HepG2 (cell line): ENCODE results near the gene KCNIP4. TPM values are rescaled to one million over a fixed set of nuclear protein-coding genes. Genes with fewer than 3 reads are reported as not detected.

Experiments used
- ATAC-seq: fragments of 200-7000 bp; cut with Tn5 transposase; 3 replicates; pipeline ENCODE4 v1.9.1; 2020; ENCODE audit warnings: mild to moderate bottlenecking, moderate library complexity
- BruUV-seq: library from RNA; stranded (reverse); fragments of 400-500 nt; replicated peaks from 2 replicates; lab custom pipeline; 2021; lab: Mats Ljungman, UMichigan
- CTCF ChIA-PET: fragments of 300-600 bp; formaldehyde crosslinking; extraction: SDS; loops from one replicate; lab custom pipeline; 2021; ENCODE audit warnings: low total read pairs, inconsistent platforms, low intra/inter-chr PET ratio; lab: Yijun Ruan, JAX
- POLR2A ChIA-PET: fragments of 350-600 bp; sonication (Branson Sonifier 250); formaldehyde crosslinking; loops from one replicate; lab custom pipeline; 2020; ENCODE audit warnings: antibody characterized with exemption, inconsistent platforms; lab: Yijun Ruan, JAX
- DNase-seq: peaks from one replicate; pipeline ENCODE4 v3.0.0-alpha.2; 2015; ENCODE audit warnings: low spot score
- FAIRE-seq: peaks from 3 replicates; lab custom pipeline; 2011; peaks lifted over from hg19 to GRCh38; lab: Jason Lieb, UNC
- H2AFZ ChIP-seq: one replicate; pipeline ENCODE4 v1.6.1; 2011; ENCODE audit warnings: low read length, inconsistent platforms
- H3K27ac ChIP-seq: fragments of 300-600 bp; 3 replicates; pipeline ENCODE4 v1.8.0; 2011; ENCODE audit warnings: mixed run types, mild to moderate bottlenecking, mixed read lengths, low read length, inconsistent platforms; ENCODE audit not compliant: insufficient read depth; ENCODE audit errors: extremely low read length
- H3K27me3 ChIP-seq, 2 experiments: fragments of 200-600 bp in 1 of 2; 2 replicates in 1 of 2; 3 replicates in 1 of 2; pipeline versions ENCODE4 v1.6.0 to v1.8.0; 2011; ENCODE audit warnings: low read length in 2 of 2, mild to moderate bottlenecking in 2 of 2, moderate library complexity in 2 of 2, inconsistent platforms in 1 of 2; ENCODE audit not compliant: insufficient read depth in 2 of 2, control insufficient read depth in 1 of 2
- H3K36me3 ChIP-seq, 2 experiments: fragments of 200-600 bp in 1 of 2; replicated peaks in 1 of 2; 2 replicates in 1 of 2; 3 replicates in 1 of 2; pipeline versions ENCODE4 v1.5.1 to v1.8.0; 2011; ENCODE audit warnings: low read length in 2 of 2, inconsistent platforms in 1 of 2; ENCODE audit not compliant: insufficient read depth in 2 of 2, control insufficient read depth in 1 of 2
- H3K4me1 ChIP-seq: 2 replicates; pipeline ENCODE4 v1.5.1; 2012; ENCODE audit warnings: low read length, inconsistent platforms; ENCODE audit not compliant: insufficient read depth
- H3K4me2 ChIP-seq: 2 replicates; pipeline ENCODE4 v1.6.0; 2011; ENCODE audit warnings: low read depth, low read length, inconsistent platforms
- H3K4me3 ChIP-seq, 3 experiments: fragments of 200-600 bp in 1 of 3; sonication (generic), shearing (Covaris generic) in 1 of 3; replicated peaks in 1 of 3; 2 replicates each; pipeline ENCODE4 v1.5.1; 2011 to 2016; ENCODE audit warnings: low read length in 3 of 3, inconsistent platforms in 2 of 3, low read depth in 2 of 3, mild to moderate bottlenecking in 2 of 3, control low read depth in 1 of 3, mixed read lengths in 1 of 3; ENCODE audit not compliant: insufficient read depth in 1 of 3
- H3K79me2 ChIP-seq: one replicate; pipeline ENCODE4 v1.6.1; 2011; ENCODE audit warnings: low read length, inconsistent platforms; ENCODE audit not compliant: insufficient read depth
- H3K9ac ChIP-seq: 2 replicates; pipeline ENCODE4 v1.6.0; 2011; ENCODE audit warnings: mild to moderate bottlenecking, low read depth, low read length, inconsistent platforms; ENCODE audit not compliant: insufficient read depth
- H3K9me3 ChIP-seq: 2 replicates; pipeline ENCODE4 v1.5.1; 2012; ENCODE audit warnings: mild to moderate bottlenecking, low read length
- H4K20me1 ChIP-seq: 2 replicates; pipeline ENCODE4 v1.6.0; 2011; ENCODE audit warnings: inconsistent platforms, mild to moderate bottlenecking, low read length, moderate library complexity; ENCODE audit not compliant: insufficient read depth
- CBFB ChIP-seq: sonication (generic); formaldehyde crosslinking; IDR thresholded peaks from 2 replicates; pipeline ENCODE4 v1.4.0; 2020; ENCODE audit warnings: missing genetic modification reagents
- CEBPB ChIP-seq: IDR thresholded peaks from 2 replicates; pipeline ENCODE4 v1.6.1; 2011; ENCODE audit warnings: low read depth, low read length, improper control_type of control experiment, borderline replicate concordance
- GPN1 ChIP-seq: sonication (generic); formaldehyde crosslinking; IDR thresholded peaks from 2 replicates; pipeline ENCODE4 v1.5.1; 2020; ENCODE audit warnings: missing genetic modification reagents, borderline replicate concordance
- MBD4 ChIP-seq: IDR thresholded peaks from 2 replicates; pipeline ENCODE4 v1.6.1; 2012; ENCODE audit warnings: low read length, inconsistent platforms, borderline replicate concordance
- NFYB ChIP-seq: sonication (generic); formaldehyde crosslinking; IDR thresholded peaks from 2 replicates; pipeline ENCODE4 v1.4.0; 2020; ENCODE audit warnings: missing genetic modification reagents
- PCBP1 ChIP-seq: fragments of 200-400 bp; formaldehyde crosslinking; IDR thresholded peaks from 2 replicates; pipeline ENCODE4 v1.6.1; 2017; ENCODE audit warnings: mild to moderate bottlenecking, low read depth, low read length, borderline replicate concordance
- SP4 ChIP-seq: sonication (generic); formaldehyde crosslinking; IDR thresholded peaks from 2 replicates; pipeline ENCODE4 v1.8.1; 2023; ENCODE audit warnings: mild to moderate bottlenecking, missing genetic modification reagents
- SRY ChIP-seq: sonication (generic); formaldehyde crosslinking; IDR thresholded peaks from 2 replicates; pipeline ENCODE4 v1.8.0; 2022; ENCODE audit warnings: mild to moderate bottlenecking, missing genetic modification reagents
- ZNF343 ChIP-seq: sonication (generic); formaldehyde crosslinking; IDR thresholded peaks from 2 replicates; pipeline ENCODE4 v1.4.0; 2020; ENCODE audit warnings: mild to moderate bottlenecking, missing genetic modification reagents
- ZNF589 ChIP-seq: sonication (generic); formaldehyde crosslinking; conservative IDR thresholded peaks from 2 replicates; pipeline ENCODE4 v1.8.0; 2022; ENCODE audit warnings: mild to moderate bottlenecking, moderate library complexity, missing genetic modification reagents
- ZNF619 ChIP-seq: sonication (generic); formaldehyde crosslinking; IDR thresholded peaks from 2 replicates; pipeline ENCODE4 v1.4.0; 2020; ENCODE audit warnings: mild to moderate bottlenecking, missing genetic modification reagents
- ZSCAN31 ChIP-seq: sonication (generic); formaldehyde crosslinking; IDR thresholded peaks from 2 replicates; pipeline ENCODE4 v1.5.0; 2020; ENCODE audit warnings: low read depth, mild to moderate bottlenecking, missing genetic modification reagents
- WGBS: methylation state at CpG from one replicate; pipeline ENCODE4 v1.1.6; 2017; ENCODE audit warnings: low lambda C conversion rate; 5-methylcytosine and 5-hydroxymethylcytosine counted together
- in situ Hi-C: cut with HindIII; loops from 2 replicates; pipeline ENCODE4 v1.10.0; 2017; ENCODE audit warnings: low pct_unique_long_range_greater_than_20kb; ENCODE audit not compliant: extremely low pct_ligation_motif_present
- intact Hi-C: fragments of 100-400 bp; cut with micrococcal nuclease; formaldehyde crosslinking; loops from one replicate; pipeline ENCODE4 v1.10.0; 2022; ENCODE audit not compliant: unreplicated experiment
- polyA plus RNA-seq, 8 experiments: library from polyadenylated mRNA; depleted of rRNA in 3 of 8; stranded (reverse) in 7 of 8; unstranded in 1 of 8; fragments of >200 nt; fragmentation: Illumina TruSeq in 4 of 8; extraction: Trizol in 4 of 8; gene quantifications; 2 replicates each; pipeline versions ENCODE4 v1.2.1 to v1.2.3, GENCODE V29; 2011 to 2016; ENCODE audit warnings: low read depth in 4 of 8, missing spikeins in 1 of 8, mixed read lengths in 1 of 8; ENCODE audit not compliant: insufficient read depth in 1 of 8
- total RNA-seq, 5 experiments: library from RNA; depleted of rRNA; stranded (reverse); fragments of >200 nt; fragmentation: Illumina TruSeq; extraction: Trizol; gene quantifications; 2 replicates each; pipeline ENCODE4 v1.2.3, GENCODE V29; 2016; ENCODE audit warnings: low read depth in 1 of 5
- TF ChIP-seq, protein P1 (sequence below): sonication (generic); formaldehyde crosslinking; IDR thresholded peaks from 2 replicates; pipeline ENCODE4 v1.5.1; 2020; ENCODE audit warnings: missing genetic modification reagents, mild to moderate bottlenecking, borderline replicate concordance
- TF ChIP-seq, protein P2 (sequence below): sonication (generic); IDR thresholded peaks from 2 replicates; pipeline ENCODE4 v1.6.1; 2016; ENCODE audit warnings: low read depth, borderline replicate concordance

KCNIP4 gene
- total and polyA plus RNA-seq, 2 of the 13 experiments (the other 11 are each of a cell fraction or from before 2014, with no cell fraction given), result 0.09 TPM; not detected in 1

DNA sequence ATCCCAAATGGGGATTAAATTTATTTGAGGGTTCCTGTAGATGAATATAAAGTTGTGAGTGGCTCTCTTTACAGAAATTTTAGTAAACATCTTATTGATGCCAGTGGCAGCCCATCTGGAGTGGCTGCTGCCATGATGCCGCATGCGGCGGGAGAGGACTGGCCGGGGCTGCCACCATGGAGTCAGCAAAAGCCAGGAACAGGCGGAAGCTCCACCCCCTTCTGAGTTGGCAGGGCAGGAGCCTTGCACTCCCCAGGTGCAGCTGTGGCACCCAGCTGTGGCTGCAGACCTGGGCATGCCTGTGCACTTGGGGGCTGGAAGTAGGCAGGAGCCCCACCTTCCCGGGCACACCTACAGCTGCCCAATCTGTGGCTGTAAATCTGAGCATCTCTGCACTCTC lies 92.3 kb downstream of the KCNIP4 start:
- CTCF ChIA-PET, result no interaction called here
- H3K27ac ChIP-seq, result no peak overlapping the region

DNA sequence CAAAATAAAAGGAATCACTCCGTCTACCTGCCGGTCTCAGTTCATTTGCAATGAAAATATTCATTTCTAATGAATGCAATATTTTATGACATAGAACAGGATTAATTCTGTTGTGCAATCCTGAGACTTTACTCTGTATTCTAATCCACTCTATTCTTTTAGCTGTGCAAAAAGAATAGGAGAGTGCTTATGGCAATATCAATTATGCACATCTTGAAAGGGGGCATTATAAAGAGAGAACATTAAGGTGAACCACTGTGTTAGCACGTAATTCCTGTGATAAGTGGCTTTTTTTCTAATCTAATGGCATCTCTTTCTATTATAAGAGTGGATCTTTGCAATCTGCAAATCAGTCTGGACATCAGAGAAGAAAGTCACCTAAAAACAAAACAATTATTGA lies 99.5 kb downstream of the KCNIP4 start:
- Histone ChIP-seq H3K36me3 (no peaks in the 10 kb centered on the region), H3K4me2 (no peak overlapping the region), H3K4me3 (no peak overlapping the region), H3K27ac (no peak overlapping the region), H3K9ac (no peak overlapping the region), H2AFZ (no peak overlapping the region), H3K79me2 (no peaks in the 10 kb centered on the region), H4K20me1 (no peaks in the 10 kb centered on the region), H3K9me3 (no peaks in the 10 kb centered on the region), H3K27me3 (no peaks in the 10 kb centered on the region), H3K4me1 (no peaks in the 10 kb centered on the region)
- intact Hi-C loops, result no loop called here
- BruUV-seq, result no TSS peak
- ChIA-PET CTCF (no interaction called here), POLR2A (no interaction called here)
- WGBS, result 59% methylated on average over 3 of the region's 3 CpGs
- DNase-seq, result no peak
- in situ Hi-C loops, result no loop called here
- no peak for FAIRE-seq
- ATAC-seq, result no peak
- TF ChIP-seq, protein P1, sequence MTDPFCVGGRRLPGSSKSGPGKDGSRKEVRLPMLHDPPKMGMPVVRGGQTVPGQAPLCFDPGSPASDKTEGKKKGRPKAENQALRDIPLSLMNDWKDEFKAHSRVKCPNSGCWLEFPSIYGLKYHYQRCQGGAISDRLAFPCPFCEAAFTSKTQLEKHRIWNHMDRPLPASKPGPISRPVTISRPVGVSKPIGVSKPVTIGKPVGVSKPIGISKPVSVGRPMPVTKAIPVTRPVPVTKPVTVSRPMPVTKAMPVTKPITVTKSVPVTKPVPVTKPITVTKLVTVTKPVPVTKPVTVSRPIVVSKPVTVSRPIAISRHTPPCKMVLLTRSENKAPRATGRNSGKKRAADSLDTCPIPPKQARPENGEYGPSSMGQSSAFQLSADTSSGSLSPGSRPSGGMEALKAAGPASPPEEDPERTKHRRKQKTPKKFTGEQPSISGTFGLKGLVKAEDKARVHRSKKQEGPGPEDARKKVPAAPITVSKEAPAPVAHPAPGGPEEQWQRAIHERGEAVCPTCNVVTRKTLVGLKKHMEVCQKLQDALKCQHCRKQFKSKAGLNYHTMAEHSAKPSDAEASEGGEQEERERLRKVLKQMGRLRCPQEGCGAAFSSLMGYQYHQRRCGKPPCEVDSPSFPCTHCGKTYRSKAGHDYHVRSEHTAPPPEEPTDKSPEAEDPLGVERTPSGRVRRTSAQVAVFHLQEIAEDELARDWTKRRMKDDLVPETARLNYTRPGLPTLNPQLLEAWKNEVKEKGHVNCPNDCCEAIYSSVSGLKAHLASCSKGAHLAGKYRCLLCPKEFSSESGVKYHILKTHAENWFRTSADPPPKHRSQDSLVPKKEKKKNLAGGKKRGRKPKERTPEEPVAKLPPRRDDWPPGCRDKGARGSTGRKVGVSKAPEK, result no peak
- TF ChIP-seq SP4 (CRISPR knock-in tag) (no peak), NFYB (no peak), ZNF589 (no peak), ZNF619 (CRISPR knock-in tag) (no peak)

More for the DNA sequence above, 92.3 kb downstream of the KCNIP4 start:
- H3K4me3 ChIP-seq, result no peak overlapping the region
- 0 out of 2 replicates have a peak, but pooled peaks cover 5% of the 10 kb centered on the region for H3K9me3 ChIP-seq
- H4K20me1 ChIP-seq, result no peaks in the 10 kb centered on the region
- ATAC-seq (no peak), DNase-seq (no peak), FAIRE-seq (no peak)
- 27% methylated on average over 5 of the region's 6 CpGs for WGBS
- H3K36me3 ChIP-seq, result no peaks in the 10 kb centered on the region
- no peaks in the 10 kb centered on the region for H3K27me3 ChIP-seq
- no peaks in the 10 kb centered on the region for H3K4me1 ChIP-seq
- POLR2A ChIA-PET, result no interaction called here
- H3K79me2 ChIP-seq, result no peaks in the 10 kb centered on the region
- intact Hi-C loops (no loop called here), in situ Hi-C loops (no loop called here)
- TF ChIP-seq, protein P2, sequence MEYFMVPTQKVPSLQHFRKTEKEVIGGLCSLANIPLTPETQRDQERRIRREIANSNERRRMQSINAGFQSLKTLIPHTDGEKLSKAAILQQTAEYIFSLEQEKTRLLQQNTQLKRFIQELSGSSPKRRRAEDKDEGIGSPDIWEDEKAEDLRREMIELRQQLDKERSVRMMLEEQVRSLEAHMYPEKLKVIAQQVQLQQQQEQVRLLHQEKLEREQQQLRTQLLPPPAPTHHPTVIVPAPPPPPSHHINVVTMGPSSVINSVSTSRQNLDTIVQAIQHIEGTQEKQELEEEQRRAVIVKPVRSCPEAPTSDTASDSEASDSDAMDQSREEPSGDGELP, result no peak
- no peak for TF ChIP-seq CBFB (CRISPR knock-in tag)
- TF ChIP-seq GPN1 (CRISPR knock-in tag), result no peak
- TF ChIP-seq PCBP1, result no peak
- TF ChIP-seq ZSCAN31 (CRISPR knock-in tag), result no peak
- TF ChIP-seq MBD4, result no peak
- TF ChIP-seq ZNF343 (CRISPR knock-in tag), result no peak
- no peak for TF ChIP-seq SRY (CRISPR knock-in tag)
- no peak for TF ChIP-seq CEBPB
- H3K4me2 ChIP-seq, result no peak overlapping the region
- H2AFZ ChIP-seq, result no peak overlapping the region
- no peak overlapping the region for H3K9ac ChIP-seq
- no TSS peak for BruUV-seq
